Gastrocnemius medialis (tissue), 4 donors: ENCODE measurements around the gene CRYGN.

Source experiments
- POLR2A ChIP-seq, 2 donors: fragments of 450-650 bp; IDR thresholded peaks; one replicate each; pipeline ENCODE4 v1.6.1; 2017; ENCODE audit warnings: antibody characterized with exemption in 2 of 2, mild to moderate bottlenecking in 2 of 2, moderate library complexity in 2 of 2
- TF ChIP-seq, protein P1 (sequence below), 5 experiments: fragments of 450-650 bp in 3 of 5; fragments of 200-600 bp in 2 of 5; sonication (generic) in 2 of 5; IDR thresholded peaks in 4 of 5; conservative IDR thresholded peaks in 1 of 5; 1 replicate in 4 of 5; 2 replicates in 1 of 5; pipeline ENCODE4 v1.5.1; 2016 to 2019; ENCODE audit warnings: antibody characterized with exemption in 5 of 5, mild to moderate bottlenecking in 3 of 5, moderate library complexity in 3 of 5

DNA sequence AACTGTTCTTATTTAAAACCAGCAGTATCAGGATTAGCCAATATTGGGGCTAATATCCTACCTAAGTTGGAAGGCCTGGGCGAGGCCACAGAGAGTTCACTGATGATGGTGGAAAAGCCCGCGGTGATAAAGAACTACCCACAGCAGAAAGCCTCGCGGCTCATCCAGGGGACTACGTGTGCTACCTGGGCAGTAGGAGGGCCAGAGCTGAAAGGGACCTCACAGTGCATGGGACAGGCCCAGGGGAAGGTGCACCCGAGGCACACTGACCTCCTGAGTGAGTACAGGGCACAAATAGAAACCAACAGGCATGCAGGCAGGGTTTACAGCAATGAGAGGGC is 31.5 kb downstream of the CRYGN start:
- TF ChIP-seq, protein P1, sequence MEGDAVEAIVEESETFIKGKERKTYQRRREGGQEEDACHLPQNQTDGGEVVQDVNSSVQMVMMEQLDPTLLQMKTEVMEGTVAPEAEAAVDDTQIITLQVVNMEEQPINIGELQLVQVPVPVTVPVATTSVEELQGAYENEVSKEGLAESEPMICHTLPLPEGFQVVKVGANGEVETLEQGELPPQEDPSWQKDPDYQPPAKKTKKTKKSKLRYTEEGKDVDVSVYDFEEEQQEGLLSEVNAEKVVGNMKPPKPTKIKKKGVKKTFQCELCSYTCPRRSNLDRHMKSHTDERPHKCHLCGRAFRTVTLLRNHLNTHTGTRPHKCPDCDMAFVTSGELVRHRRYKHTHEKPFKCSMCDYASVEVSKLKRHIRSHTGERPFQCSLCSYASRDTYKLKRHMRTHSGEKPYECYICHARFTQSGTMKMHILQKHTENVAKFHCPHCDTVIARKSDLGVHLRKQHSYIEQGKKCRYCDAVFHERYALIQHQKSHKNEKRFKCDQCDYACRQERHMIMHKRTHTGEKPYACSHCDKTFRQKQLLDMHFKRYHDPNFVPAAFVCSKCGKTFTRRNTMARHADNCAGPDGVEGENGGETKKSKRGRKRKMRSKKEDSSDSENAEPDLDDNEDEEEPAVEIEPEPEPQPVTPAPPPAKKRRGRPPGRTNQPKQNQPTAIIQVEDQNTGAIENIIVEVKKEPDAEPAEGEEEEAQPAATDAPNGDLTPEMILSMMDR (IDR thresholded peaks at IDR 0.05 in 4 of 5, conservative IDR thresholded peaks at IDR 0.05 in 1 of 5): no peak
- no peak for TF ChIP-seq POLR2A (IDR thresholded peaks at IDR 0.05)
